Keratinocyte (primary cell): ENCODE data around the gene NOS1AP. TPM values are rescaled to one million over a fixed set of nuclear protein-coding genes. Genes with fewer than 3 reads are reported as not detected.

Experiments used
- DNase-seq: peaks from one replicate; pipeline ENCODE4 v3.0.0-alpha.2; 2011; ENCODE audit warnings: low read depth, missing footprints, low spot score
- FAIRE-seq: peaks from 2 replicates; lab custom pipeline; 2011; peaks lifted over from hg19 to GRCh38; lab: Jason Lieb, UNC
- H2AFZ ChIP-seq: 2 replicates; pipeline ENCODE4 v1.6.0; 2012; ENCODE audit warnings: low read length, control low read depth, inconsistent platforms; ENCODE audit not compliant: control insufficient read depth
- H3K27ac ChIP-seq: 2 replicates; pipeline ENCODE4 v1.5.1; 2011; ENCODE audit warnings: low read length; ENCODE audit not compliant: control insufficient read depth, insufficient read depth
- H3K27me3 ChIP-seq: 3 replicates; pipeline ENCODE4 v1.6.0; 2011; ENCODE audit warnings: low read length; ENCODE audit not compliant: control insufficient read depth, insufficient read depth; ENCODE audit errors: extremely low read depth
- H3K36me3 ChIP-seq, 2 experiments: 2 replicates in 1 of 2; 3 replicates in 1 of 2; pipeline ENCODE4 v1.5.1; 2011; ENCODE audit warnings: low read length in 2 of 2, mild to moderate bottlenecking in 1 of 2; ENCODE audit not compliant: control insufficient read depth in 2 of 2, insufficient read depth in 2 of 2; ENCODE audit errors: extremely low read depth in 1 of 2
- H3K4me1 ChIP-seq: 3 replicates; pipeline ENCODE4 v1.5.1; 2011; ENCODE audit warnings: low read length; ENCODE audit not compliant: control insufficient read depth, insufficient read depth; ENCODE audit errors: extremely low read depth
- H3K4me2 ChIP-seq: 3 replicates; pipeline ENCODE4 v1.6.0; 2011; ENCODE audit warnings: low read depth, low read length; ENCODE audit not compliant: control insufficient read depth, insufficient read depth; ENCODE audit errors: extremely low read depth
- H3K4me3 ChIP-seq, 3 experiments: fragments of 200-600 bp in 1 of 3; sonication (generic) in 1 of 3; 2 replicates in 2 of 3; 3 replicates in 1 of 3; pipeline ENCODE4 v1.5.1; 2011 to 2016; ENCODE audit warnings: low read length in 3 of 3, mild to moderate bottlenecking in 3 of 3, control low read depth in 2 of 3, inconsistent platforms in 1 of 3, low read depth in 1 of 3, mixed read lengths in 1 of 3, mixed run types in 1 of 3, moderate library complexity in 1 of 3; ENCODE audit not compliant: control insufficient read depth in 2 of 3, insufficient read depth in 2 of 3; ENCODE audit errors: extremely low read depth in 1 of 3
- H3K79me2 ChIP-seq: 2 replicates; pipeline ENCODE4 v1.6.0; 2012; ENCODE audit warnings: low read length; ENCODE audit not compliant: control insufficient read depth, insufficient read depth
- H3K9ac ChIP-seq: 3 replicates; pipeline ENCODE4 v1.6.0; 2011; ENCODE audit warnings: low read length; ENCODE audit not compliant: control insufficient read depth, insufficient read depth; ENCODE audit errors: extremely low read depth
- H3K9me1 ChIP-seq: 3 replicates; pipeline ENCODE4 v1.6.0; 2011; ENCODE audit warnings: low read length; ENCODE audit not compliant: control insufficient read depth, insufficient read depth; ENCODE audit errors: extremely low read depth
- H3K9me3 ChIP-seq: 2 replicates; pipeline ENCODE4 v1.5.1; 2012; ENCODE audit warnings: low read depth, low read length; ENCODE audit not compliant: control insufficient read depth
- H4K20me1 ChIP-seq: 3 replicates; pipeline ENCODE4 v1.6.0; 2011; ENCODE audit warnings: low read length; ENCODE audit not compliant: control insufficient read depth, insufficient read depth; ENCODE audit errors: extremely low read depth
- CTCF ChIP-seq, 3 experiments: IDR thresholded peaks in 1 of 3; conservative IDR thresholded peaks in 1 of 3; optimal IDR thresholded peaks in 1 of 3; 2 replicates in 2 of 3; 3 replicates in 1 of 3; pipeline versions ENCODE3 to v1.5.1; 2011; ENCODE audit warnings: low read length in 3 of 3, mild to moderate bottlenecking in 3 of 3, moderate library complexity in 2 of 3, control low read depth in 1 of 3, inconsistent platforms in 1 of 3; ENCODE audit not compliant: insufficient read depth in 2 of 3; ENCODE audit errors: extremely low read depth in 1 of 3
- EZH2 ChIP-seq: IDR thresholded peaks from one replicate; pipeline ENCODE4 v1.6.1; 2012; ENCODE audit warnings: inconsistent platforms, mild to moderate bottlenecking, low read length, moderate library complexity
- dilution Hi-C: fragments of 300-500 bp; cut with MboI; formaldehyde crosslinking; loops from one replicate; pipeline ENCODE4 v1.7.0; 2020; ENCODE audit warnings: low sequenced_read_pairs; ENCODE audit not compliant: extremely low pct_ligation_motif_present
- polyA plus RNA-seq, 5 experiments: library from polyadenylated mRNA; depleted of rRNA in 3 of 5; stranded (reverse) in 3 of 5; stranded (forward) in 1 of 5; unstranded in 1 of 5; fragments of >200 nt; gene quantifications; 1 replicate in 1 of 5; 2 replicates in 3 of 5; 3 replicates in 1 of 5; pipeline versions ENCODE4 v1.2.1 to v1.2.3, GENCODE V29; 2011 to 2012; ENCODE audit warnings: missing spikeins in 2 of 5, low read depth in 1 of 5, low replicate concordance in 1 of 5

Gene NOS1AP
- polyA plus RNA-seq, 1 donor (not counting 4 experiments of a cell fraction or from before 2014, with no cell fraction given), result not detected

- H4K20me1 ChIP-seq, result no peaks in the 10 kb centered on the region
- H3K4me1 ChIP-seq, result peaks cover 13% of the 10 kb centered on the region
- no peaks in the 10 kb centered on the region for H3K79me2 ChIP-seq
- H3K9me3 ChIP-seq, result no peaks in the 10 kb centered on the region
- FAIRE-seq, result no peak
- no peak overlapping the region for H3K27ac ChIP-seq
- no peaks in the 10 kb centered on the region for H3K27me3 ChIP-seq
- H3K4me2 ChIP-seq, result no peak overlapping the region
- H3K9me1 ChIP-seq, result no peaks in the 10 kb centered on the region
- no peak overlapping the region for H3K4me3 ChIP-seq
- no peak for TF ChIP-seq CTCF (optimal IDR thresholded peaks at IDR 0.05 in 1 of 3, IDR thresholded peaks at IDR 0.05 in 1 of 3, conservative IDR thresholded peaks at IDR 0.05 in 1 of 3; ENCODE audit: extremely low read depth in 1 of 3, insufficient read depth in 2 of 3, low read length in 3 of 3)
- TF ChIP-seq EZH2, result no peak
- H2AFZ ChIP-seq, result no peak overlapping the region
- DNase-seq, result no peak
- H3K9ac ChIP-seq, result no peak overlapping the region
- dilution Hi-C loops, result no loop called here
- H3K36me3 ChIP-seq, result no peaks in the 10 kb centered on the region
Observed at GRCh38 chr1:162133566-162133965, 64.1 kb downstream of the NOS1AP start.

- Histone ChIP-seq H3K27me3 (no peaks in the 10 kb centered on the region), H3K36me3 (no peaks in the 10 kb centered on the region), H2AFZ (no peak overlapping the region), H3K9me3 (no peaks in the 10 kb centered on the region), H3K4me3 (no peak overlapping the region), H3K4me1 (peaks cover 13% of the 10 kb centered on the region), H3K9ac (no peak overlapping the region), H3K9me1 (no peaks in the 10 kb centered on the region), H3K79me2 (no peaks in the 10 kb centered on the region), H4K20me1 (no peaks in the 10 kb centered on the region), H3K4me2 (no peak overlapping the region), H3K27ac (no peak overlapping the region)
- no peak for FAIRE-seq
- DNase-seq, result no peak
- dilution Hi-C loops, result no loop called here
- TF ChIP-seq EZH2, result no peak
- no peak for TF ChIP-seq CTCF (optimal IDR thresholded peaks at IDR 0.05 in 1 of 3, IDR thresholded peaks at IDR 0.05 in 1 of 3, conservative IDR thresholded peaks at IDR 0.05 in 1 of 3; ENCODE audit: extremely low read depth in 1 of 3, insufficient read depth in 2 of 3, low read length in 3 of 3)
Observed at GRCh38 chr1:162134646-162135045, 65.2 kb downstream of the NOS1AP start.
